Stimulated activated CD8-positive, alpha-beta memory T cell treated with anti-CD3 and anti-CD28 coated beads, Interleukin-12 subunit alpha, Interleukin-12 subunit beta, amount 100 ng/mL, for 4 hours (primary cell): ENCODE results near the gene SKIC8.

Experiments used
- DNase-seq: peaks from one replicate; pipeline ENCODE4 v3.0.0-alpha.2; 2020; ENCODE audit warnings: low read depth

Gene SKIC8

DNA sequence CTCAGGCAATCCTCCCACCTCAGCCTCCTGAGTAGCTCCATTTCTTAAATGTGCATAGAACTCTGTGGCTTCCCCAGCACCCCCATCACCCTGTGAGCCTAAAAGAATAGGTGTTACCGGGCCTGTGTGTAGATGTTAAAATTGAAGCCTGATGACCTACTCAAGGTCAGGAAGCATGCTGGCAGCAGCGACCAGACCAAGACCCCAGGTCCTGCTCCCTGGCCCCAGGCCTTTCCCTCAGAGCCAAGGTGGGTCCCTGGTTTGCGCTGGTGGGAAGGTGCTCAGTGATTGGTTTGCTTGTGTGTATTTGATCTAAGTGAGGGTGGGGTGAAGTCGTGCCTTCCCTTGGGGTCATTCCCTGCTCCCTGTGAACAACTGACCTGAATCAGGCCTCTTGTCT is 22.4 kb upstream of the SKIC8 start:
- no peak for DNase-seq

DNA sequence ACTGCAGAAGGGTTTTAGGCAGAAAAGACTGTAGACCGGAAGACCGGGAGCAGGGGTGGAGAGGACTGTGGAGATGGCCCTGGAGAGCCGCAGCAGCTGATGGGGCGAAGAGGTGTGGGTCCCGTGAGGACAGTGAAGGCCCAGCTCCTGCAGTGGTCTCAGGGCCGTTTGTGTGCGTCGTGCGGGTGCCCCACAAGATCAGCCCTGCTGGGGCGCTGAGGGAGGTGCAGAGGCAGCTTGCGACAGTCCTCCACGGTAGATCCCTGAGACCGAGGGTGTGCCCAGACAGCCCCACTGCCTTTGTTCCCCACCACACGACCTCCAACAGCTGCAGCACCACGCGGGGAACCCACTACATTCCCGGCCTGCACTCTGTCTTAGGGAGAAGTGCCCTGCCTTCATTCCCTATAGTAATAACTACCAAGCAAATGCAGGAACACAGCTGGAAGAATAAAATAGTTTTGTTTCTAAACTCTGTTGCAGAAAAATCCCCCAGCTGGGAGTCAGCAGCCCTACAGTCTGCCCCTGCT is 21.7 kb upstream of the SKIC8 start:
- no peak for DNase-seq

DNA sequence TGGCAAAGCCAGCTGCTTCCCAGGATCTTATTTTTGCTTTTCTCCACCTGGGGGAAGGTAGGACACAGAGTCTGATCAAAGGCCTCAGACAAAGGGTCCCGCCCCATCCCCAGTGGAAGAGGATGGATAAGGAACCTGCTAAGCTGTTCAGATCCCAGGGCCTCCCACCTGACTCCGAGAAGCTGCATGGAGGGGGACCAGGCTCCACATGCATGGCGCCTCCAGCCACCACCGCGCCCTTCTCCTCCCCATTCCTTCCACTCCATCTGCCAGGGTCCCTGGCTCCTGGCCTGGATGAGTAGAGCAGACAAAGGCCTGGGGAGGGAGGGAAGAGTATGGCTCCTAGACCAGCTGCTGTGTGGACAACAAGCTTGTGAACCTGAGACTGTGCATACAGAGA is 20.8 kb upstream of the SKIC8 start:
- no peak for DNase-seq

DNA sequence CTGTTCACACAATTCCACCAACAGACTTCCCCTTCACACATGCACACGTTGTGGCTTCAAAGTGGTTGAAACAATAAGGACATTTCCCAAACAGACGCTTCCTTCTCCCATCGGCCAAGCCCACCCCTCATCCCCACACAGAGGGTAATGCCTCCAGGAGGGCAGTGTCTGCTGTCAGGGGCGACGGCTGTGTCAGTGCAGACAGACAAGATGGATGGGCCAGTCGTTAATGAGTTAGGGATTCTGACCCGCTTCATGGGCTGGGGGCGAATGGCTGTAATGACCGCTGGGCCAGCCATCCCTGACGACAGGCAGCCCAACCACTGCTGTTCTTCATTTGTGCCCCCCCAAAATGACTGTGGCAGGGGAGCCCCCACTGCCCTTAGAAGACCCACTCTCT is 20.2 kb upstream of the SKIC8 start:
- DNase-seq: no peak

DNA sequence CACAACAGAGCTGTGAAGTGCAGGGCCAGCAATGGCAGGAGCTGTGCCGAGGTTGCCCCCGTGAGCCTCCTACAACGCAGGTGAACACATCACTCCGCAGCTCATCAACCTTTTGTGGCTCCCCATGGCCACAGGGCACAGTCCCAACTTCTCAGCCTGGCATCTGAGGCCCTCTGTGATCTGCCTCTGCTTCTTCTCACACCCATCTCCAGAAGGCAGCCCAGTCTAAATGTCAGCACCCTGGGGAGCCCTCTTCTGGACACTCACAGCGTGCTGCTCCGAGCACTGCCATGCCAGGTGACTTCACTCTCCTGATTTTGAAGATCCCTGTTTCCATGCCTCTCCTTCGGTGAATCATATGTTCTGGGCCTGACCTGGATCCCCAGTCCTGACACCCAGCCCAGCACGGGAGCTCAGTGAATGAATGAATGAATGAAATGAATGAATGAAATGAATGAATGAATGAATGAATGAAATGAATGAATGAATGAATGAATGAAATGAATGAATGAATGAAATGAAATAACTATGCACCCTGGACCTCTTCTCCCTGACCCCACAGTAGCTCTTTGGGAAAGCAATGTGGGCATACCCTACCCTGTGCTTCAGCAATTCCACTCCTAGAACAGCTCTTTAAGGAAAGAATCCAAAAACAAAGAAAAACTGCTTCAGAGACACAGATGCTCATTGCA is 17.9 kb upstream of the SKIC8 start:
- DNase-seq: no peak

DNA sequence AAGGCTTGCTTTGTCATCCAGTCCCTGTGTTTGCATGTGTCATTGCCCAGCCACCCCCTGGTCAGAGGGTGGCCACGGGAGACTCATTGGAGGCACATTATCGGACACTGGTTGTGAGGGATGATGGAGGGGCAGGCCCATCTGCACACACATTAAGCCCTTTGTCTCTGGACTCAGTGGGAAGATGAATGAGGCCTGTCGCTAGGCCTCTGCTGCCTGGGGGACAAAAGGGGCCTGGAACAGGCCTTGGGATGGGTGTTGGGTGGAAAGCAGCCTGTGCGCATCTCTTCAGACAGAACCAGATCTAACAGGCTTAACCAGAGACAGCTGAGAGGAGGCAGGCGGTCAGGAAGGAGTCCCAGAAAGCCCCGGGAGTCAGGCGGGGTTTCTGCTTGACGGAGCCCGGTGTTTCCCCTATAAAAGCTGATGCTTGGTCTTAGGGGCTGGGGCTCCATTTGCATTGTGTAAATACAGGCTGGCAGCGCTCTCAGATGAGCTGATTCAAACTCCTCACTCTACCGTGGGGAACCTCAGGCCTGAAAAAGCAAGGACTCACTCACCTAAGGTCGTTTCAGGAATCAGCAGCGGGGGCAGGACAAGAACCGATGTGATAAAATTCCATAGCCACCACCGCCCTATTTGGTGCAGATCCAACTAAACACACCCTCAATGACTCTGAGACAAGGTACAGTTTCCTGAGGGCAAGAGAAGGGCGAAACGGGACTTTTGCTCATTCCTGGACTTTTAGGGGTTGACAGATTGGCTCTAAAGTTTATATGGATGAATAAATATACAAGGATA is 17.1 kb upstream of the SKIC8 start:
- DNase-seq: no peak

DNA sequence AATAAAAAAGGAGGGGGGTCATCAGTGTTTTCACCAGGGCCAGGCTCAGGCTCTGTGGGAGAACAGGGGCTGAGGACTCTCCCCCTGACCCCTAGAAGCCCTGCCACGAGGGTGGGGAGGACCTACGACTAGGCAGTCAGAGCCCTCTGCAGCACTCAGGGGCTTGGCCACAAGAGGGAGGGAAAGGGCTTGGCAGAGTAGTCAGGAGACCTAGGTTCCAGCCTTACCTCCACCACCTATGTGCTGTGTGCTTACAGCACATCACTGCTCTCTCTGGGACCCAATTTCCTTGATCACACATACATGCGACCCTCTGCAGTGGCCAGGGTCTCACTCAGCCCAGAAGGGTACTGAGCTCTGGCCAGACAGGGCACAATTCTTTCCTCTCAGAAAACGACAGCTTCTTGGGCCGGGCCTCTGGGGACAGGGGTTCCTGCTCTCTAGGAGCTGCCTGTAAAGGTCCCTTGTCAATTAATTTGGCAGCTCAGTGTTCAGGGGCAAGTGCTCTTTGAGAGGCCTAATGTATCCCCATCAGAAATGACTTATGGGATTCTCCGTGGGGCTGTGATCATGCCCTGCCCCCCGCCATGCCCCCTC is 16.4 kb upstream of the SKIC8 start:
- DNase-seq: no peak

DNA sequence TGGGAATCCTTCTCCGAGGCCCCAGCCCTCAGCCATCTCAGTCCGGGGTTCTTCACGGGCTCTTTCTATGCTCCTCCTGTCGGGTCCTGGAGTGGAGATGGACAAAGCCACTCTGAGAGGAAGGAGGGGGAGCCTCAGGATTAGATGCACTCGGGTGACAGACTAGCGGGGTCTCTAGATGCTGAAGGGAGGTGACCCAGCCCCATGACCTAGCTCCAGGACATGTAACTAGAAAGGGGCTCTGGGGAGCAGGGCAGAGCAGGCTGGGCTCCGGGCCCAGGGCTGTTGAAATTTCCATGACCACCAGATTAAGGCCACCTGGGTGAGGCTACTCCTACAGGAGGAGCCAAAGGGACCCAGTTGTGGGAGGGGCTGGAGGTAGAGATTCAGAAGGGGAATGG is 14.8 kb upstream of the SKIC8 start:
- DNase-seq: no peak

DNA sequence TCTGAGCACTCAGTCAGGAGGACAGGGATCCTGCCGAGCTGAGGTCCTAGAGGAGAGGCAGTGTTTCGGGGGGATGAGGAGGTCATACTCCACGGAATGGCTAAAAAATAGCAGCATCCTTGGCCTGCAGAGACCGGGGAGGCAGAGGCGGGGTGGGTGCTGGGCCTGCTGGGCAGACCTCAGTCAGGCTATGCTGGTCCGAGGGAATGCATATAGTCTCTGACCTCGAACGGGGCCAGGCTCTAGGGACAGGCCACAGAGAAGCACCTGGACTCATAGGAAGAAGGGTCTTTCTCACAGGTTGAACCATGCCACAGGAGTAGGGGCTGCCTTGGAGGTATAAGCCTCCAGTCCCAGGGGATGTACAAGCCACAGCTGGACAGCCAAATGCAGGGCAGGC is 14.0 kb upstream of the SKIC8 start:
- no peak for DNase-seq

DNA sequence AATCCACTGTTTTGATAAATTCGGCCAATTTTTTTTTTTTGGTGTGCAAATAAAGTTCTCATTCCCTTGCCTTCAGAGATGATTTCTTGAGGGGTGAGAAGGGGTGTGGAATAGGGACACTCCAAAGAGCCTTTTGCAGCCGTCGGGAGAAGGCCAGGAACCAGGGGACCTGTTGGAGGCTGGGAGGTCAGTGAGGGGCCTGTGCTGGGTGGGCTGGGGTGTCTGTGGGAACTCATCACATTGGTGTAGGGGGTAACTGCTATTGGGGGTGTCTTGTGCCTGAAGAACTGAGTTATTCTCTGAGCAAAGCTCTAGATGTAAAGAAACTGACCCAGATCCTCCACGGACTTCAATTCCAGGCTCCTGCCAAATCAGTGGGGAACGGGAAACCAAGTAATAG is 13.5 kb upstream of the SKIC8 start:
- no peak for DNase-seq

DNA sequence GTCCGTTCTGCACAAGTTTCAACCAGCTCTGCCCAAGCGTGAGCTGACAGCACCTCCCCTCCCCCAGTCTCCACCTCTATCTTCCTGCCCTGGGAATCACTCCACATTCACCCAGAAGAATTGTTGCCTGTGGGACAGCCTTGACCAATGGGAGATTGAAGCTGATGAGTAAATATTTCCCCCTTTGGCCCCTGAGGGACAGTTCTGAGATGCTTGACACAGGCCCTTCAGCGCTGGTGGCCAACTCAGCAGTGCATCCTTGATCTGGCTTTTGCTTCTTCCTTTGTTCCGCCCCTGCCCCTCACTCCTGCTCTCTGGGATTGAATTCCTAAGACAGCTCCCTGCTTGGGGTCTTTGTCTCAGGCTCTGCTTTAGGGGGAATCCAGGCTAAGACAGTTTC is 13.1 kb upstream of the SKIC8 start:
- no peak for DNase-seq

DNA sequence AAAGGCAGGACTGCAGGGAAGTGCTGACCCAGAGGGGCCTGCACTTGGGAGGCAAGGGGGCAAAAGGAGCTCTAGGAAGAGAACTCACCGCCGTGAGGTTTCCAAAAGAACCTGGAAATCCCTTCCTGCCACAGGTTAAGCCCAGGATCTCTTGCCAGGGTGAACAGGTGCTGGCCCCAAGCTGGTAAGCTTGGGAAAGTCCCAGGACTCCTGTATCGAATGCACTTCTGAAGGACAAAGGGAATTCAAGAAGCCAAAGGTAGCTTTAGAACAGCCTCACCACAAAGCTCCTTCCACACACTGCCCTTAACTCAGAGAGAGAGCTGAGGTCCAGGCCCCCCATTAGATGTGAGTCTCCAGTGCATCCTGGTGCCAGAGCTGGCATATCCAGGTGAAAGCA is 11.9 kb upstream of the SKIC8 start:
- DNase-seq: no peak

DNA sequence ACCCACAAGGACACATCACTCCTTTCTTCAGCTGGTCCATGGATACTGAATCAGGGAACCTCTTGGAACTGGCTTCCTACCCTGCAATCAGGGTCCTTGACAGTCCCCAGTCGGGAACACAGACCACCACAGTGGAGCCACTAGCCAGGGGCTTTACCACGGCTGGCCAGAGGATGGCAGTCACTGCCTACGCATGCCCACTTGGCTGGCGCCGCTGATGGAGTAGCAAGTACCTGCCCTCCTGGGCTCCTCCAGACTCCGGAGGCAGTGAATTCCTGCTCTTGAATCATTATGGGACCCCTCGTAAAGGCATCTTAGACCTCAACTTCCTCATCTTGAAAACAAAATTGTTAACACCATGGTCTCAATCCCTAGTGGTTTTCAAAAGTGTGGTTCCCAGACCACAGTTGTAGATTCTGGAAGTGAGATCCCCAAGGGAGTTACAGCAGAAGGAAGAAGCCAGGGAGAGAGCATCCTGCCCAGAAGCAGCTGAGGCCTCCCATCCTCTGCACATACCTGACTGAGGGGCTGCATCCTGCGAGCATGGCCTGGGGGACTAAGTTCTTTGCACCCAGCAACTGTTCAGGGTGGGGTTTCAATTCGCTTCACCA is 9.1 kb upstream of the SKIC8 start:
- no peak for DNase-seq

DNA sequence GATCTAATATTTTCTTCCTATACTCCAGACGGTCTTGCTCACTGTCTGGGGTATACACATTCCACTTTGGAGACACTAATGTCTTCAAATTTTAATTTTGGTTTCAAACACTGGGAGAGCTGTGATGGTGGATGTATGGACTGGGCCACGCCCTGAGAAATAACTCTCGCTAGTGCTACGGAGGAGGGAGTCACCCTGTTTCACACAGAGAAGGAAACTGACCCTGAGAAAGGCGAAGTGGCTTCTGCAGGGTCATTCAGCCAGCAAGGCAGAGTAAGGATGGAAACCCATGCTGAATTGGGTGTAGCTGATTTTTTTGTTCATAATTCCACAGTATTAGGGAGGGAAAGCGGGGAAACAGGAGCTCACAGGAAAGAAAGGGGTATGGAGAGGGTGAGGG is 8.6 kb upstream of the SKIC8 start:
- no peak for DNase-seq

DNA sequence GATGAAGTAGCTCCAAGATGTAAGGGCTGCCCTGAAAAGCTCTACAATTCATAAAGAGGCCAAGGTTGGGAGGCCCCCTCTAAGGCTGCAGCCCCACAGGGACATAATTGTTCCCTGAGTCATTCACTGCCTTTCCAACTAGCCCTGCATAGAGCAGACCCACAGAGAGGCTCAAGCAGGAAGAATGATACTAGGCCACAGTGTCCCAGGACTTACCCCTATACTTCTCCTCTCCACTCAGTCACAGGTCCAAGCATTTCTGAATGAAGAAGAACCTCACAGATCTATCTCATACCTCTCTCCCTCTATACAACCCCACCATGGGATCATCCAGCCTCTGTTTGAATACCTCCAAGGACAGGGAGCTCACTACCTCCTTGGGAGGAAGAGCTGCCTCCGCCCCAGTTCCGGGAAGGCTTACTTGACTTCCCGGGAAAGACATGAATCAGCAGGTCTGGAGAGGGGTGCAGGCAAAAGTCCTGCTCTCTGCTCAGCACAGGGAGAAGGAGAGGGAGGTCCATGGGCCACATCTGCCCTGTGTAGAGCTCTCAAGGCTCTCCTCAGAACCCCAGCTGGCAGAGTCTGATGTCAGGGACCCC is 6.9 kb upstream of the SKIC8 start:
- DNase-seq: no peak

DNA sequence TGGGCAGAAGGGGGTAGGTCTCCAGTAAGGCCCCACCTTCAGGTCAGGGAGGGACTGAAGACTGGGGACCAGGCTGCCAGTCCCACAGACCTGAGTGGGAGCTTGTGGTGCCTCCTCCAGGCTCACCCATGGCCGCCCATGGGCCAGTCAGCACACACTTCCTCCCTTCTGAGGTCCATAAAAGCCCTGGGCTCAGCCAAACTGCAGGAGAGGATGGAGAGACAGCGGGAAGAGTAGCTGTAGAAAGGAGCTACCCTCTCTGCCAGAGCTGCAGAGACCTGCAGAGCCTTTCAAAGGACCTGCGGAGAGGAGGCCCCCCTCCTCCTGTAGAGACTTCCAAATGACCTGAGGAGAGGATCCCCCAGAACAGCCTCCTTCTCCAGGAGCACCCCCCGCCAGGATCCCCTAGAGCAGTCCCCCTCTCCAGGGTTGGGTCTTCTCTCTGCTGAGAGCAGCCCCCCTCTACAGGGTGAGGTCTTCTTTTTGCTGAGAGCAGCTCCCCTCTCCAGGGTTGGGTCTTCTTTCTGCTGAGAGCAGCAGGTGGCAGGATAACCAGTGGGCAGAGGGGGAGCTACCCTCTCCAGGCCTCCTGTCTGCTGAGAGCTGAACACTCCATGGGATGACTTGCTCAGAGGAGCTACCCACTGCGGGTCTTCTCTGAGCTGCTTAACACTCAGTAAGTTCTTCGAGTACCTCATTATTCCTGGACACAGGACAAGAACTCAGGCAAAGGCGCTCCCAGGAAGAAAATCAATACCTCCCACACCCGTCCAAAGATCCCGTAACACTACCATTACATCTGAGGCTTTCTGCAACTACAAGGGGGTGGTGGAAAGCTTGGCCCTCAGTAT is 5.0 kb upstream of the SKIC8 start:
- DNase-seq: no peak

DNA sequence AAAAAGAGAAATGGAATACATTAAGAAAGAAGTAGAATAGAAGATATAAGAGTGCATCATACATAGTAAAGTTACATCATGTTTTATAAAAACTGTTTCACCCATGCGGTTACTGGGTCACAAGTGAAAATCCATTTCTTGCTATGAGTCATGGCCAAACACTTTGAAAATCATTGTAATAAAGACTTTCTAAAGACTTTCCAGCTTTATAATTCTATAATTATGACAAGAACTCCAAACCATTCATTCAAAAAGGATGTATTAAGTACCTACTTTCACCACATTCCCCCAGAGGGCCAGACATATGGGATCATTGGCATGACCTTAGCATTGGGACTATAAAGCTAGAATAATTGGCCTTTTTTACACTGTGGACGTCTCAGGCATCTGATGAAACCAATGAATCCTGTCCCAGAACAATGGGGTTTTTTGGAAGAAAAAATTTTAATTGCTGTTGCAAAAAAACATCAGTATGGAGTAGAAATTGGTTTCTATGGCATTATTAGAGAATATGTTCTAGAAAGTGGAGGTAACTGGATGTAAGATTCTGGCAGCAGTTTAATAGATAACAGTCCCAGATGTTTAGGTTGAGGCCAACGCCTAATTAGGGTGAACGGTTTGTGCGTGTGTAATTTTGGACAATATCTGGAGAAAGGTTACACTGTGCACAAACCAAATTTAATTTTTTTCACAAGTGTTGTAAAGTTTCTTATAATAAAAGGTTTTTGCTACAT is 3.3 kb upstream of the SKIC8 start:
- no peak for DNase-seq

DNA sequence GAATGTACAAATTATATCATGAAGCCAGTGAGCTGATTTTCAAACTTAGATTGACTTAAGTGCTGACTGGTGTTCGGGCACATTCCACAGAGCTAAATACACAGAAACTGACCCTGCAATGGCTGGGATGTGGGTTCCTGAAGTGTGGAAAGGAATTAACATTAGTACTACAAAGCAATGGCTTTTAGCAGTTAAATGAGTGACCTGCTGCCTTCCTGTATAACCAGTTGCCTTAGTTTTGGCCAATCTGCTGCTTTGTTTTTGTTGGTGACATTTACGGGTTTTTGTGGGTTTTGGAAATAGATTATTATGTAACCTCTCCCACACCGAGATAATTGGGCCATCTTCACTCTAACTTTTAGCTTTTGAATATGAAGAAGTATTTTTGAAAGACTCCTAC is 2.4 kb upstream of the SKIC8 start:
- DNase-seq: no peak

DNA sequence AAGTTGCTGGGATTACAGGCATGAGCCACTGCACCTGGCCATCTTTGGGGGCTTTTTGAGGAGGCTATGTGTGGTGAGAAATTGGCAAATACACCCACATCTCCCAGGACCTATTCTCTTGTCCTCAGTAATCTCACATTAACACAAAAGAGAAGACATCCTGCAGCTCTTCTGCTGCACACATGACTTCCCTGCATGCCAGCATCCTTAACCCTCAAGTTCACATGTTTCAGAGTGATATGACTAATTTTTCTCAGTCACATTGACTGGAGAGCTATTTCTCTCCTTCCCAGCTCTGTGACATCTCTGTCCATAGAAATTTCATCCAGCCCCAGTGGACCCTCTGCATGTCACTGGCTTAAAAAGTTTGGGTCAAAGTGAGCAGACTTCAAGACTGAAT is 1.9 kb upstream of the SKIC8 start:
- no peak for DNase-seq

DNA sequence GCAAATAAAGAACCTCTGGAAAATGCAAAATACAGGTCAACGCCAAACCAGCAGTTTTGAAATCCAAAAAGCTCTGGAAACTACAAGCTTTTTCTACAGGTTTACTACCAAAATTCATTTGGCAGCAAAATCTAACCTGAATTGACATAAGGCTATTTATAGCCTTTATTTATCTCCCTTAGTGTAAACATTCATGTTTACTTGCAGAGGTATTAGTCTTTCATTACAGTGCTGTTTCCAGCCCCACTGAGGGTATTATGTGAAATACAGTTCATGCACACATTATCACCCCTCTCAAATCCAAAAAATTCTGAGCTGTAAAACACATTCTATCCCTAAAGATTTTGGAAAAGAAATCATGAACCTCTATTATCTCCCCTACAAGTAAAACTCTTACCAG is 7.2 kb downstream of the SKIC8 start:
- no peak for DNase-seq

DNA sequence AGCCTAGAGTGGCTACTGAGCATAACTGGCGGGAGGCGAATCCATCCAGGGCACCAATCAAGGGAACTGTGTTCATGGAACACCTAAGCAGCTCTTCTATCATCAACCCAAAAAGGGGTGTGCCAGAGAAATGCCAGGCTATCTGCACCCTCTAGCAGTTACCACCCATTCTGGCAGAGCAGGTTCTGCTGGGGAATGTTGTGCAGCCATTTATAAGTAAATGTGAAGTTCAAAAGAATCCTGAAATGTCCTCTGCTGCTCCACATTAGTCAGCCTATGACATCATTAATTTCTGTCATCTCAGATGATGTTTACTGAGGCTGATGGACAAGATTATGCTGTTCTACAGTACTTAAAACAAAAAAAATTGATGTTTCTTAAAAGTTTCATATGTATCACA is 7.7 kb downstream of the SKIC8 start:
- no peak for DNase-seq
